Stimulated activated effector memory CD8-positive, alpha-beta T cell treated with anti-CD3 and anti-CD28 coated beads, Interleukin-12 subunit alpha, Interleukin-12 subunit beta, amount 100 ng/mL, for 72 hours (primary cell): ENCODE results near the gene UMODL1.

Experiments
- ATAC-seq: fragments of 150-1000 bp; cut with Tn5 transposase; 2 replicates; pipeline ENCODE4 v1.10.0; 2021
- DNase-seq, 2 donors: peaks; one replicate each; pipeline ENCODE4 v3.0.0; 2021 to 2022; ENCODE audit warnings: low spot score in 2 of 2
- H3K27ac Mint-ChIP-seq: one replicate; pipeline ENCODE4 v1.8.0; 2022; ENCODE audit warnings: mild to moderate bottlenecking, mixed read lengths
- H3K36me3 Mint-ChIP-seq: one replicate; pipeline ENCODE4 v1.8.0; 2022; ENCODE audit warnings: mild to moderate bottlenecking, mixed read lengths
- H3K4me1 Mint-ChIP-seq: one replicate; pipeline ENCODE4 v1.8.0; 2022; ENCODE audit warnings: mixed read lengths
- H3K4me3 Mint-ChIP-seq: one replicate; pipeline ENCODE4 v1.8.0; 2022; ENCODE audit warnings: mild to moderate bottlenecking, mixed read lengths
- H3K9me3 Mint-ChIP-seq: one replicate; pipeline ENCODE4 v1.8.0; 2022; ENCODE audit warnings: mixed read lengths

Gene UMODL1

GRCh38 chr21:42105476-42106315 lies 34.6 kb downstream of the UMODL1 start:
- H3K27ac Mint-ChIP-seq, result no peak overlapping the region
- no peaks in the 10 kb centered on the region for H3K36me3 Mint-ChIP-seq

GRCh38 chr21:42106425-42106824 lies 35.3 kb downstream of the UMODL1 start:
- no peaks in the 10 kb centered on the region for H3K9me3 Mint-ChIP-seq
- H3K4me1 Mint-ChIP-seq, result no peaks in the 10 kb centered on the region
- DNase-seq (no peak), ATAC-seq (no peak)
- H3K4me3 Mint-ChIP-seq, result no peak overlapping the region
- no peak overlapping the region for H3K27ac Mint-ChIP-seq
- no peaks in the 10 kb centered on the region for H3K36me3 Mint-ChIP-seq

More at GRCh38 chr21:42105476-42106315, 34.6 kb downstream of the UMODL1 start:
- no peaks in the 10 kb centered on the region for H3K9me3 Mint-ChIP-seq
- no peak for DNase-seq
- no peaks in the 10 kb centered on the region for H3K4me1 Mint-ChIP-seq
- ATAC-seq, result no peak
- no peak overlapping the region for H3K4me3 Mint-ChIP-seq

- no peak overlapping the region for H3K27ac Mint-ChIP-seq
- no peaks in the 10 kb centered on the region for H3K9me3 Mint-ChIP-seq
These were observed 36.2 kb downstream of the UMODL1 start for GRCh38 chr21:42107177-42107880.

GRCh38 chr21:42107881-42108553 lies 36.9 kb downstream of the UMODL1 start:
- no peaks in the 10 kb centered on the region for H3K36me3 Mint-ChIP-seq
- no peak overlapping the region for H3K27ac Mint-ChIP-seq
- H3K9me3 Mint-ChIP-seq, result no peaks in the 10 kb centered on the region
- ATAC-seq (peak; percentile 91), DNase-seq (peak; percentile 47 to 72)
- H3K4me1 Mint-ChIP-seq, result no peaks in the 10 kb centered on the region
- H3K4me3 Mint-ChIP-seq, result peak overlapping the region; percentile 35

More at GRCh38 chr21:42107177-42107880, 36.2 kb downstream of the UMODL1 start:
- H3K4me1 Mint-ChIP-seq, result no peaks in the 10 kb centered on the region
- DNase-seq, result no peak
- no peaks in the 10 kb centered on the region for H3K36me3 Mint-ChIP-seq
- ATAC-seq, result peak; percentile 31
- H3K4me3 Mint-ChIP-seq, result peak overlapping the region; percentile 35

GRCh38 chr21:42108554-42109340 lies 37.6 kb downstream of the UMODL1 start:
- DNase-seq, result no peak

GRCh38 chr21:42109473-42109872 lies 38.4 kb downstream of the UMODL1 start:
- Mint-ChIP-seq H3K27ac (no peak overlapping the region), H3K36me3 (no peaks in the 10 kb centered on the region), H3K4me3 (no peak overlapping the region), H3K9me3 (no peaks in the 10 kb centered on the region), H3K4me1 (no peaks in the 10 kb centered on the region)
- no peak for DNase-seq
- ATAC-seq, result no peak

More at GRCh38 chr21:42108554-42109340, 37.6 kb downstream of the UMODL1 start:
- no peak for ATAC-seq
- Mint-ChIP-seq H3K27ac (no peak overlapping the region), H3K36me3 (no peaks in the 10 kb centered on the region), H3K9me3 (no peaks in the 10 kb centered on the region), H3K4me1 (no peaks in the 10 kb centered on the region), H3K4me3 (peak overlapping the region; percentile 35)

GRCh38 chr21:42109873-42110525 lies 38.9 kb downstream of the UMODL1 start:
- DNase-seq (no peak), ATAC-seq (no peak)
- Mint-ChIP-seq H3K9me3 (no peaks in the 10 kb centered on the region), H3K27ac (no peak overlapping the region), H3K36me3 (no peaks in the 10 kb centered on the region), H3K4me3 (no peak overlapping the region), H3K4me1 (no peaks in the 10 kb centered on the region)

GRCh38 chr21:42110691-42111469 lies 39.8 kb downstream of the UMODL1 start:
- H3K27ac Mint-ChIP-seq, result no peak overlapping the region
- DNase-seq (no peak), ATAC-seq (no peak)
- H3K4me3 Mint-ChIP-seq, result no peak overlapping the region
- H3K4me1 Mint-ChIP-seq, result no peaks in the 10 kb centered on the region
- H3K36me3 Mint-ChIP-seq, result no peaks in the 10 kb centered on the region
- no peaks in the 10 kb centered on the region for H3K9me3 Mint-ChIP-seq

GRCh38 chr21:42111470-42111743 lies 40.3 kb downstream of the UMODL1 start:
- Mint-ChIP-seq H3K36me3 (no peaks in the 10 kb centered on the region), H3K4me1 (no peaks in the 10 kb centered on the region), H3K9me3 (no peaks in the 10 kb centered on the region), H3K27ac (no peak overlapping the region), H3K4me3 (no peak overlapping the region)
- ATAC-seq (no peak), DNase-seq (no peak)

- H3K27ac Mint-ChIP-seq, result no peak overlapping the region
- ATAC-seq (no peak), DNase-seq (no peak)
- H3K4me1 Mint-ChIP-seq, result no peaks in the 10 kb centered on the region
- no peaks in the 10 kb centered on the region for H3K36me3 Mint-ChIP-seq
- no peak overlapping the region for H3K4me3 Mint-ChIP-seq
- H3K9me3 Mint-ChIP-seq, result no peaks in the 10 kb centered on the region
These were observed 40.7 kb downstream of the UMODL1 start for GRCh38 chr21:42111811-42112210.

GRCh38 chr21:42112238-42112637 lies 41.1 kb downstream of the UMODL1 start:
- no peak for DNase-seq
- H3K4me1 Mint-ChIP-seq, result peaks cover 3% of the 10 kb centered on the region
- H3K4me3 Mint-ChIP-seq, result no peak overlapping the region
- H3K9me3 Mint-ChIP-seq, result no peaks in the 10 kb centered on the region
- H3K27ac Mint-ChIP-seq, result no peak overlapping the region
- H3K36me3 Mint-ChIP-seq, result no peaks in the 10 kb centered on the region
- ATAC-seq, result no peak

GRCh38 chr21:42112857-42113256 lies 41.7 kb downstream of the UMODL1 start:
- Mint-ChIP-seq H3K36me3 (no peaks in the 10 kb centered on the region), H3K4me3 (no peak overlapping the region)

GRCh38 chr21:42113926-42114409 lies 42.9 kb downstream of the UMODL1 start:
- no peak for ATAC-seq
- no peak for DNase-seq
- Mint-ChIP-seq H3K4me3 (no peak overlapping the region), H3K4me1 (peaks cover 17% of the 10 kb centered on the region), H3K27ac (no peak overlapping the region), H3K36me3 (no peaks in the 10 kb centered on the region), H3K9me3 (no peaks in the 10 kb centered on the region)

More at GRCh38 chr21:42112857-42113256, 41.7 kb downstream of the UMODL1 start:
- H3K9me3 Mint-ChIP-seq, result no peaks in the 10 kb centered on the region
- ATAC-seq (no peak), DNase-seq (no peak)
- H3K27ac Mint-ChIP-seq, result no peak overlapping the region
- H3K4me1 Mint-ChIP-seq, result peaks cover 10% of the 10 kb centered on the region

GRCh38 chr21:42114646-42115045 lies 43.5 kb downstream of the UMODL1 start:
- H3K27ac Mint-ChIP-seq, result no peak overlapping the region
- H3K36me3 Mint-ChIP-seq, result no peaks in the 10 kb centered on the region
- DNase-seq (no peak), ATAC-seq (no peak)
- H3K4me3 Mint-ChIP-seq, result no peak overlapping the region
- peaks cover 17% of the 10 kb centered on the region for H3K4me1 Mint-ChIP-seq
- no peaks in the 10 kb centered on the region for H3K9me3 Mint-ChIP-seq
